Natural killer cell (primary cell): ENCODE data around the gene SCP2. TPM values are rescaled to one million over a fixed set of nuclear protein-coding genes. Genes with fewer than 3 reads are reported as not detected.

ENCODE experiments used
- ATAC-seq, 3 donors: fragments of 150-1000 bp in 2 of 3; fragments of 200-7000 bp in 1 of 3; cut with Tn5 transposase; 1 replicate in 1 of 3; 2 replicates in 2 of 3; pipeline ENCODE4 v1.10.0; 2021; ENCODE audit warnings: mild to moderate bottlenecking in 2 of 3, moderate library complexity in 2 of 3
- DNase-seq, 2 donors: peaks; one replicate each; pipeline versions ENCODE4 v3.0.0 to v3.0.0-alpha.2; 2013 to 2021; ENCODE audit warnings: mixed read lengths in 1 of 2
- H3K27ac ChIP-seq: one replicate; pipeline ENCODE4 v1.5.1; 2013; ENCODE audit warnings: mild to moderate bottlenecking, low read length
- H3K27me3 ChIP-seq: one replicate; pipeline ENCODE4 v1.6.1; 2013; ENCODE audit warnings: low read length; ENCODE audit not compliant: control insufficient read depth, insufficient read depth
- H3K36me3 ChIP-seq: one replicate; pipeline ENCODE4 v1.6.1; 2013; ENCODE audit warnings: low read length; ENCODE audit not compliant: control insufficient read depth, insufficient read depth
- H3K4me1 ChIP-seq: one replicate; pipeline ENCODE4 v1.6.1; 2013; ENCODE audit warnings: low read length; ENCODE audit not compliant: control insufficient read depth, insufficient read depth
- H3K4me3 ChIP-seq: one replicate; pipeline ENCODE4 v1.5.1; 2013; ENCODE audit warnings: low read length
- H3K9me3 ChIP-seq: one replicate; pipeline ENCODE4 v1.6.1; 2013; ENCODE audit warnings: low read length; ENCODE audit not compliant: control insufficient read depth, insufficient read depth
- H3K27ac Mint-ChIP-seq, 2 donors: one replicate each; pipeline ENCODE4 v1.8.0; 2022; ENCODE audit warnings: mild to moderate bottlenecking in 2 of 2, mixed read lengths in 2 of 2, moderate library complexity in 1 of 2
- H3K27me3 Mint-ChIP-seq, 2 donors: one replicate each; pipeline ENCODE4 v1.8.0; 2022; ENCODE audit warnings: low read depth in 2 of 2, mixed read lengths in 2 of 2
- H3K36me3 Mint-ChIP-seq: one replicate; pipeline ENCODE4 v1.8.0; 2022; ENCODE audit warnings: mixed read lengths
- H3K4me1 Mint-ChIP-seq, 2 donors: one replicate each; pipeline ENCODE4 v1.8.0; 2022; ENCODE audit warnings: mixed read lengths in 2 of 2
- H3K4me3 Mint-ChIP-seq: one replicate; pipeline ENCODE4 v1.8.0; 2022; ENCODE audit warnings: mild to moderate bottlenecking, moderate library complexity, mixed read lengths
- H3K9me3 Mint-ChIP-seq, 2 donors: one replicate each; pipeline ENCODE4 v1.8.0; 2022; ENCODE audit warnings: mixed read lengths in 2 of 2
- WGBS: methylation state at CpG from one replicate; pipeline ENCODE4 v1.1.7; 2013; ENCODE audit warnings: missing lambda C conversion rate; ENCODE audit not compliant: insufficient coverage; 5-methylcytosine and 5-hydroxymethylcytosine counted together
- intact Hi-C: fragments of 100-400 bp; cut with micrococcal nuclease; formaldehyde crosslinking; loops from one replicate; pipeline ENCODE4 v1.14.2; 2022
- total RNA-seq, 4 donors: library from RNA; stranded (reverse); fragments of 120-200 nt in 1 of 4; gene quantifications; one replicate each; pipeline versions ENCODE4 v1.2.3 to v1.2.4, GENCODE V29; 2013 to 2022
- TF ChIP-seq, protein P1 (sequence below): fragments of 200-600 bp; IDR thresholded peaks from one replicate; pipeline ENCODE4 v1.8.0; 2022; ENCODE audit warnings: antibody characterized with exemption

Gene SCP2
- total RNA-seq, 3 donors from 2014 or later (not counting 1 experiment from before 2014, with no cell fraction given), result 90.0 to 118 (median 105) TPM

DNA sequence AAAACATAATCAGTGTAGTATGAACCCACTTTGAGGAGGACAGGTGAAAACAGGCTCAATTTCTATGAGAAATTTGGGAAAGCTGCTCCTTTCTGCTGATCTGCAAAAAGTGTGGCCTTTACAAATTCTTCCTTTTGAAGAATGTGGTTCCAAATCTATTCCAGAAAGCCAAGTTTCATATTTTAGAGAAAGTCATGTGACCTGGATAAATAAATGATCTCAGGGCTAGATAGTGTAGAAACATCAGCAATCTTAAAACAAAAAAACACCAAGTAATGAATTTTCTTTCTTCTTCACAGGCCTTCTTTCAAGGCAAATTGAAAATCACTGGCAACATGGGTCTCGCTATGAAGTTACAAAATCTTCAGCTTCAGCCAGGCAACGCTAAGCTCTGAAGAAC, 123.2 kb downstream of the SCP2 start:
- WGBS, result 100% methylated on average over 1 of the region's 2 CpGs
- Histone ChIP-seq H3K4me1 (no peaks in the 10 kb centered on the region), H3K27ac (no peak overlapping the region), H3K9me3 (no peaks in the 10 kb centered on the region), H3K27me3 (no peaks in the 10 kb centered on the region), H3K4me3 (no peak overlapping the region), H3K36me3 (peaks cover 54% of the 10 kb centered on the region)
- Mint-ChIP-seq H3K4me1 (peaks cover 6 to 17% of the 10 kb centered on the region in 2 donors), H3K36me3 (peaks cover 22% of the 10 kb centered on the region), H3K9me3 (no peaks in the 10 kb centered on the region), H3K27me3 (no peaks in the 10 kb centered on the region), H3K4me3 (no peak overlapping the region), H3K27ac (no peak overlapping the region)
- TF ChIP-seq, protein P1, sequence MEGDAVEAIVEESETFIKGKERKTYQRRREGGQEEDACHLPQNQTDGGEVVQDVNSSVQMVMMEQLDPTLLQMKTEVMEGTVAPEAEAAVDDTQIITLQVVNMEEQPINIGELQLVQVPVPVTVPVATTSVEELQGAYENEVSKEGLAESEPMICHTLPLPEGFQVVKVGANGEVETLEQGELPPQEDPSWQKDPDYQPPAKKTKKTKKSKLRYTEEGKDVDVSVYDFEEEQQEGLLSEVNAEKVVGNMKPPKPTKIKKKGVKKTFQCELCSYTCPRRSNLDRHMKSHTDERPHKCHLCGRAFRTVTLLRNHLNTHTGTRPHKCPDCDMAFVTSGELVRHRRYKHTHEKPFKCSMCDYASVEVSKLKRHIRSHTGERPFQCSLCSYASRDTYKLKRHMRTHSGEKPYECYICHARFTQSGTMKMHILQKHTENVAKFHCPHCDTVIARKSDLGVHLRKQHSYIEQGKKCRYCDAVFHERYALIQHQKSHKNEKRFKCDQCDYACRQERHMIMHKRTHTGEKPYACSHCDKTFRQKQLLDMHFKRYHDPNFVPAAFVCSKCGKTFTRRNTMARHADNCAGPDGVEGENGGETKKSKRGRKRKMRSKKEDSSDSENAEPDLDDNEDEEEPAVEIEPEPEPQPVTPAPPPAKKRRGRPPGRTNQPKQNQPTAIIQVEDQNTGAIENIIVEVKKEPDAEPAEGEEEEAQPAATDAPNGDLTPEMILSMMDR, result no peak
- intact Hi-C loops, result no loop called here
- no peak for DNase-seq
- ATAC-seq, result no peak

DNA sequence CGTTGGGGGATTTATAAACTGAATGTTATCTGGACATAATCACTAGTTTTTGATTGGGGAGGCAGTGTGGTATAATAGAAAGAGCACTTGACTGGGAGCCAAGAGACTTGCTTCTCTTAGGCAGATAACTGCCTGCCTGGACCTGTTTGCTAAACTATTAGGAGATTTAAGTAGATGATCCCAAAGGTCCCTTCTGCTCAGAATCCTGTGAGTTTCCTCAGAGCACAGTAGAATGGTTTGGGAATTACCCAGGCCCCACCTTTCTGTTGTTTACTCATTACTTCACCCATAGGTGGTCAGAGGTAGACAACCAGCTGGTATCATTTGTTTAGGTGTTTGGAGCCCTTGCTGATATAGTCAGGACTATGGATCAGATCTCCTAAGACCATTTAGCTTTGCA, 124.6 kb downstream of the SCP2 start:
- ATAC-seq (no peak), DNase-seq (no peak)
- no peaks in the 10 kb centered on the region for H3K27me3 Mint-ChIP-seq
- H3K9me3 Mint-ChIP-seq, result no peaks in the 10 kb centered on the region
- peaks cover 22% of the 10 kb centered on the region for H3K36me3 Mint-ChIP-seq
- intact Hi-C loops, result no loop called here
- Histone ChIP-seq H3K9me3 (no peaks in the 10 kb centered on the region), H3K27me3 (no peaks in the 10 kb centered on the region), H3K27ac (no peak overlapping the region), H3K36me3 (peaks cover 52% of the 10 kb centered on the region), H3K4me1 (no peaks in the 10 kb centered on the region), H3K4me3 (no peak overlapping the region)
- no peak overlapping the region for H3K27ac Mint-ChIP-seq
- peaks cover 6 to 11% of the 10 kb centered on the region in 2 donors for H3K4me1 Mint-ChIP-seq
- TF ChIP-seq, protein P1, result no peak
- WGBS, result 82% methylated on average over 1 of the region's 1 CpG
- no peak overlapping the region for H3K4me3 Mint-ChIP-seq

DNA sequence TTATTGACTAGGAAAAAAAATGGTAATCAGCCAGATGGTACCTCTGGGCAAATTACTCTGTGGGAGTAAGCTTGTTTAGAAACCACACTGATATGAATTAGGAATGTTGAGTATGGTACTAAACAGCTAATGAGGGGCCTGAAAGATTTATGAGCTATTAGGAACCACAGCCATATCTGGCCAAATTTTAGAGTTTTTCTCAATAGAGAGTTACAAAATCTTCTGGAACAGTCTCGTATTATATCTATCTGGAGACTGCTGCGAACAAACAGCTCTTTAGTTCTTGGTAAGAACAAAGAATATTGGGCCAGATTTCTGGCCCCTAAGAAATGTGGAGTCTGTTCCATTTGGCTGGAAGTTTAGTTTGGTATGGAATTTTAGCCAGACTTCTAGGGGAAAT, 130.1 kb downstream of the SCP2 start:
- Mint-ChIP-seq H3K27me3 (no peaks in the 10 kb centered on the region), H3K9me3 (no peaks in the 10 kb centered on the region), H3K27ac (no peak overlapping the region), H3K36me3 (peaks cover 15% of the 10 kb centered on the region), H3K4me1 (no peaks in the 10 kb centered on the region), H3K4me3 (no peak overlapping the region)
- H3K4me1 ChIP-seq, result peaks cover 6% of the 10 kb centered on the region
- no peak overlapping the region for H3K4me3 ChIP-seq
- H3K36me3 ChIP-seq, result peaks cover 8% of the 10 kb centered on the region
- H3K9me3 ChIP-seq, result no peaks in the 10 kb centered on the region
- TF ChIP-seq, protein P1, result no peak
- intact Hi-C loops, result no loop called here
- WGBS, result 98% methylated on average over 2 of the region's 2 CpGs
- ATAC-seq (no peak), DNase-seq (no peak)
- peaks cover 7% of the 10 kb centered on the region for H3K27me3 ChIP-seq
- H3K27ac ChIP-seq, result no peak overlapping the region

DNA sequence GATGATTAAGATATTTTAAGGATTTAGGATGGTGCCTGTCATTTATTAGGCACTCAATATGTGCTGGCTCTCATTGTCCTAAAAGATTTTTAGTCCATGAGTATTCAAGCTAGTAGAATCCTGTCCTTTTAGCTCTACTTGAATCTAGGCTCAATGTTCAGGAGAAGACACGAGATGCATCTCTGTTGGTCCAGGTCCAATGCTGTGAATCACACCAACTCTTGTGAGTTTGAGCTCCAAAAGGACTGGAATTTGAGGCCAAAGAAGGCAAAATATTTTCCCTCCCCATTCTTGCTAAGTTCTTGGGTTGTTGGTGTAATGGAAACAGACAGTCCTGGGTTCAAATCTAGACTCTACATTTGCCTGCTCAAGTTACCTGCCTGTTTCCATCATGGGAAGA, 133.5 kb downstream of the SCP2 start:
- no peaks in the 10 kb centered on the region for H3K36me3 ChIP-seq
- intact Hi-C loops, result no loop called here
- Mint-ChIP-seq H3K27me3 (peaks cover 7 to 15% of the 10 kb centered on the region in 2 donors), H3K9me3 (no peaks in the 10 kb centered on the region), H3K4me1 (peaks cover 0 to 16% of the 10 kb centered on the region in 2 donors), H3K27ac (no peak overlapping the region), H3K4me3 (no peak overlapping the region), H3K36me3 (no peaks in the 10 kb centered on the region)
- WGBS, result 64% methylated on average over 1 of the region's 1 CpG
- no peak for ATAC-seq
- TF ChIP-seq, protein P1, result no peak
- H3K4me1 ChIP-seq, result peaks cover 19% of the 10 kb centered on the region
- no peak for DNase-seq
- peaks cover 12% of the 10 kb centered on the region for H3K27me3 ChIP-seq
- no peak overlapping the region for H3K4me3 ChIP-seq
- no peak overlapping the region for H3K27ac ChIP-seq
- H3K9me3 ChIP-seq, result no peaks in the 10 kb centered on the region
